Astrocyte (in vitro differentiated cells and primary cell): ENCODE data around the gene SLC17A2.

Source experiments
- EZH2 ChIP-seq: IDR thresholded peaks from 2 replicates; pipeline ENCODE4 v1.6.1; 2012; ENCODE audit warnings: mild to moderate bottlenecking, low read length, inconsistent platforms; ENCODE audit not compliant: insufficient read depth
- TF ChIP-seq, protein P1 (sequence below): IDR thresholded peaks from 2 replicates; pipeline ENCODE4 v1.5.1; 2011; ENCODE audit warnings: low read depth, mild to moderate bottlenecking, inconsistent platforms, low read length, moderate library complexity; ENCODE audit not compliant: insufficient read depth

DNA sequence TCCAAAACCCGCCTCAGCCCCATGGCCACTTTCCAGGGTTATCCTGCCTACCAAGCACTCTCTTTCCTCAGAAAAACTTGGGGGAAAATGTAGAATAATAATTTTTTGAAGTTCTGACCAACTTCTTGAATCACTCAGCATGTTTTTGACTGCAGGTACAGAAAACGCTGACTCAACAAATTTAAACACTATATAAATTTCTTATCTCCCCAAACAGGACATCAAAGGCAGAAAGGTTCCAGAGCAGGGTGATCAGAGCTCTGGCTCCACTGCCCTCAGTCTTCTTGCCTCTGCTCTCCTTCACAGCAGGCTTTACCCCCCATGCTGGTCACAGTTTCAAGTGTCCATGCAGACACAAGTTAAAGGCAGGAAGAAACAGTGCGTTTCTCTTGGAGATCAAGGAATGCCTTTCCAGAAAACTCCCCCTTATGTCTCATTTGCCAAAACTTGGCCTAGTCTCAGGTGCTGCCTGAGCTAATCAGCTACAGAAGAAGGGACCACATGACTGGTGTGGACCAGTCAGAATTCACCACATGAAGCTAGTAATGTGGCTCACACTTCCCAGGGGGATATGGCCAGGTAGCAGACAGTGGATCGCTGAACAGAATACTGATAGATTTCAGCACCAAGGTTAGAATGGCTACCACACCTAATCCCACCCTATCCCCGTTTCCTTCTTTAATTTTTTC lies 32.1 kb downstream of the SLC17A2 start:
- TF ChIP-seq, protein P1, sequence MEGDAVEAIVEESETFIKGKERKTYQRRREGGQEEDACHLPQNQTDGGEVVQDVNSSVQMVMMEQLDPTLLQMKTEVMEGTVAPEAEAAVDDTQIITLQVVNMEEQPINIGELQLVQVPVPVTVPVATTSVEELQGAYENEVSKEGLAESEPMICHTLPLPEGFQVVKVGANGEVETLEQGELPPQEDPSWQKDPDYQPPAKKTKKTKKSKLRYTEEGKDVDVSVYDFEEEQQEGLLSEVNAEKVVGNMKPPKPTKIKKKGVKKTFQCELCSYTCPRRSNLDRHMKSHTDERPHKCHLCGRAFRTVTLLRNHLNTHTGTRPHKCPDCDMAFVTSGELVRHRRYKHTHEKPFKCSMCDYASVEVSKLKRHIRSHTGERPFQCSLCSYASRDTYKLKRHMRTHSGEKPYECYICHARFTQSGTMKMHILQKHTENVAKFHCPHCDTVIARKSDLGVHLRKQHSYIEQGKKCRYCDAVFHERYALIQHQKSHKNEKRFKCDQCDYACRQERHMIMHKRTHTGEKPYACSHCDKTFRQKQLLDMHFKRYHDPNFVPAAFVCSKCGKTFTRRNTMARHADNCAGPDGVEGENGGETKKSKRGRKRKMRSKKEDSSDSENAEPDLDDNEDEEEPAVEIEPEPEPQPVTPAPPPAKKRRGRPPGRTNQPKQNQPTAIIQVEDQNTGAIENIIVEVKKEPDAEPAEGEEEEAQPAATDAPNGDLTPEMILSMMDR = no peak
- no peak for TF ChIP-seq EZH2
